ENCODE data around the gene DNAJC24.
A peak's percentile ranks its signal among the peaks of the same experiment; 100 is the strongest.

Gene DNAJC24

DNA sequence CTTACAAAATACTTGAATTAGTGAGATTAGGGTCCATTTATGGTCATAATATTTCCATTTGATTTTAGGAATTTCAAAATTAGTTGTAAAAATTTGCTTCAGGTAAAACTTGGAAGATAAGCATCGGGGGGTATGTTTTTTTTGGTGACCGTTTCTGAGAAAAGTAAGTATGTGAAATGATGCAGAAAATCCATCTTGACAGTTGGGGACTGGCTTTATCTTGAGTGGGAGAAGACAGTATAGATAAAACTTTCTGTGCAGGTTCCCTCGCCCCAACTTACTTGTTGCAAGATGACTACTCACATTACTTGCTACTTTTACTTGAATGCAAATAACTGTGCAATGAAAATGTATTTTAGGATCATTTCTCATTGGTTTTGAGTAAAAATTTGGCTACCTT, 49.5 kb downstream of the DNAJC24 start (continued):
- TF ChIP-seq ZNF423 (tag by site-specific recombination; IDR thresholded peaks at IDR 0.05) (no peak), ZBTB17 (tag by site-specific recombination; IDR thresholded peaks at IDR 0.05) (no peak), ZNF121 (tag by site-specific recombination; IDR thresholded peaks at IDR 0.05) (no peak), FEZF1 (tag by site-specific recombination; IDR thresholded peaks at IDR 0.05) (peak; percentile 69), ZNF610 (tag by site-specific recombination; IDR thresholded peaks at IDR 0.05; ENCODE audit: borderline replicate concordance) (no peak), MEIS1 (CRISPR knock-in tag; IDR thresholded peaks at IDR 0.05; ENCODE audit: borderline replicate concordance) (peak; percentile 49; the same call in 1 of the 2 replicates), ZNF843 (tag by site-specific recombination; IDR thresholded peaks at IDR 0.05) (peak; percentile 79; the same call in 1 of the 2 replicates)
- TF ChIP-seq, protein P1, sequence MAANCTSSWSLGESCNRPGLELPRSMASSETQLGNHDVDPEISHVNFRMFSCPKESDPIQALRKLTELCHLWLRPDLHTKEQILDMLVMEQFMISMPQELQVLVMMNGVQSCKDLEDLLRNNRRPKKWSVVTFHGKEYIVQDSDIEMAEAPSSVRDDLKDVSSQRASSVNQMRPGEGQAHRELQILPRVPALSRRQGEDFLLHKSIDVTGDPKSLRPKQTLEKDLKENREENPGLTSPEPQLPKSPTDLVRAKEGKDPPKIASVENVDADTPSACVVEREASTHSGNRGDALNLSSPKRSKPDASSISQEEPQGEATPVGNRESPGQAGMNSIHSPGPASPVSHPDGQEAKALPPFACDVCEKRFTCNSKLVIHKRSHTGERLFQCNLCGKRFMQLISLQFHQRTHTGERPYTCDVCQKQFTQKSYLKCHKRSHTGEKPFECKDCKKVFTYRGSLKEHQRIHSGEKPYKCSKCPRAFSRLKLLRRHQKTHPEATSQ (tag by site-specific recombination; IDR thresholded peaks at IDR 0.05): no peak
- TF ChIP-seq, protein P2, sequence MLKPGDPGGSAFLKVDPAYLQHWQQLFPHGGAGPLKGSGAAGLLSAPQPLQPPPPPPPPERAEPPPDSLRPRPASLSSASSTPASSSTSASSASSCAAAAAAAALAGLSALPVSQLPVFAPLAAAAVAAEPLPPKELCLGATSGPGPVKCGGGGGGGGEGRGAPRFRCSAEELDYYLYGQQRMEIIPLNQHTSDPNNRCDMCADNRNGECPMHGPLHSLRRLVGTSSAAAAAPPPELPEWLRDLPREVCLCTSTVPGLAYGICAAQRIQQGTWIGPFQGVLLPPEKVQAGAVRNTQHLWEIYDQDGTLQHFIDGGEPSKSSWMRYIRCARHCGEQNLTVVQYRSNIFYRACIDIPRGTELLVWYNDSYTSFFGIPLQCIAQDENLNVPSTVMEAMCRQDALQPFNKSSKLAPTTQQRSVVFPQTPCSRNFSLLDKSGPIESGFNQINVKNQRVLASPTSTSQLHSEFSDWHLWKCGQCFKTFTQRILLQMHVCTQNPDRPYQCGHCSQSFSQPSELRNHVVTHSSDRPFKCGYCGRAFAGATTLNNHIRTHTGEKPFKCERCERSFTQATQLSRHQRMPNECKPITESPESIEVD (tag by site-specific recombination; IDR thresholded peaks at IDR 0.05): peak; percentile 79
- TF ChIP-seq, protein P3, sequence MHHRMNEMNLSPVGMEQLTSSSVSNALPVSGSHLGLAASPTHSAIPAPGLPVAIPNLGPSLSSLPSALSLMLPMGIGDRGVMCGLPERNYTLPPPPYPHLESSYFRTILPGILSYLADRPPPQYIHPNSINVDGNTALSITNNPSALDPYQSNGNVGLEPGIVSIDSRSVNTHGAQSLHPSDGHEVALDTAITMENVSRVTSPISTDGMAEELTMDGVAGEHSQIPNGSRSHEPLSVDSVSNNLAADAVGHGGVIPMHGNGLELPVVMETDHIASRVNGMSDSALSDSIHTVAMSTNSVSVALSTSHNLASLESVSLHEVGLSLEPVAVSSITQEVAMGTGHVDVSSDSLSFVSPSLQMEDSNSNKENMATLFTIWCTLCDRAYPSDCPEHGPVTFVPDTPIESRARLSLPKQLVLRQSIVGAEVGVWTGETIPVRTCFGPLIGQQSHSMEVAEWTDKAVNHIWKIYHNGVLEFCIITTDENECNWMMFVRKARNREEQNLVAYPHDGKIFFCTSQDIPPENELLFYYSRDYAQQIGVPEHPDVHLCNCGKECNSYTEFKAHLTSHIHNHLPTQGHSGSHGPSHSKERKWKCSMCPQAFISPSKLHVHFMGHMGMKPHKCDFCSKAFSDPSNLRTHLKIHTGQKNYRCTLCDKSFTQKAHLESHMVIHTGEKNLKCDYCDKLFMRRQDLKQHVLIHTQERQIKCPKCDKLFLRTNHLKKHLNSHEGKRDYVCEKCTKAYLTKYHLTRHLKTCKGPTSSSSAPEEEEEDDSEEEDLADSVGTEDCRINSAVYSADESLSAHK (tag by site-specific recombination; IDR thresholded peaks at IDR 0.05): peak; percentile 61
- TF ChIP-seq, protein P4, sequence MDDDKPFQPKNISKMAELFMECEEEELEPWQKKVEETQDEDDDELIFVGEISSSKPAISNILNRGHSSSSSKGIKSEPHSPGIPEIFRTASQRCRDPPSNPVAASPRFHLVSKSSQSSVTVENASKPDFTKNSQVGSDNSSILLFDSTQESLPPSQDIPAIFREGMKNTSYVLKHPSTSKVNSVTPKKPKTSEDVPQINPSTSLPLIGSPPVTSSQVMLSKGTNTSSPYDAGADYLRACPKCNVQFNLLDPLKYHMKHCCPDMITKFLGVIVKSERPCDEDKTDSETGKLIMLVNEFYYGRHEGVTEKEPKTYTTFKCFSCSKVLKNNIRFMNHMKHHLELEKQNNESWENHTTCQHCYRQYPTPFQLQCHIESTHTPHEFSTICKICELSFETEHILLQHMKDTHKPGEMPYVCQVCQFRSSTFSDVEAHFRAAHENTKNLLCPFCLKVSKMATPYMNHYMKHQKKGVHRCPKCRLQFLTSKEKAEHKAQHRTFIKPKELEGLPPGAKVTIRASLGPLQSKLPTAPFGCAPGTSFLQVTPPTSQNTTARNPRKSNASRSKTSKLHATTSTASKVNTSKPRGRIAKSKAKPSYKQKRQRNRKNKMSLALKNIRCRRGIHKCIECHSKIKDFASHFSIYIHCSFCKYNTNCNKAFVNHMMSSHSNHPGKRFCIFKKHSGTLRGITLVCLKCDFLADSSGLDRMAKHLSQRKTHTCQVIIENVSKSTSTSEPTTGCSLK (tag by site-specific recombination; IDR thresholded peaks at IDR 0.05): no peak

DNA sequence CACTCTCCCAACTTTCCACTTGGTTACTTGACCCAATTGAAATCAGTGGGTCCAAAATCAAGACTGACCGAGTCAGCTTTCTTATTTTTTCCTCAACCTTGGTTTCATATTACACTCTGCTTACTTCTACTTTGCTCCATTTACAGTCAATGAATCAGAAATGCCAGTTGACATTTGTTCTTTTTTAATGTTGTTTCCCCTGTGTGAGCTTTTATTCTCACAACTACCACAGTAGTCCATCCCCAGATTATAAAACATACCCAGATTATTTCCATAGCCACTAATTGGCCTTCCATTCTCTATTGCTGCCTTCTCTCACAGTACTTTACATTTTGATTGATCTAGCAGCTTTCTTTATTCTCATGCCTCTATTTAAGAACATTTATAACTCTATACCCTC, 50.0 kb downstream of the DNAJC24 start:
- Histone ChIP-seq H3K4me3 (ENCODE audit: low read depth, low read length) (no peak overlapping the region), H3K27ac (ENCODE audit: extremely low read depth, low read depth, low read length) (no peak overlapping the region), H3K9me3 (ENCODE audit: control insufficient read depth, insufficient read depth, low read depth, low read length) (no peaks in the 10 kb centered on the region), H3K4me1 (ENCODE audit: control insufficient read depth, insufficient read depth, low read length) (peaks cover 3% of the 10 kb centered on the region; the same call in 1 of the 2 replicates), H3K36me3 (ENCODE audit: control insufficient read depth in 2 of 2, insufficient read depth in 1 of 2, low read length in 2 of 2) (no peaks in the 10 kb centered on the region)
- CTCF ChIA-PET: interaction anchor here (0.6 to 0.7 kb wide), 2 partner anchors 10 to 316 kb away, joined by 3 read pairs; no protein-coding TSS in a partner anchor
- TF ChIP-seq ZNF658 (tag by site-specific recombination; IDR thresholded peaks at IDR 0.05) (no peak), ZNF529 (tag by site-specific recombination; IDR thresholded peaks at IDR 0.05; ENCODE audit: insufficient replicate concordance) (no peak), TRIM28 (IDR thresholded peaks at IDR 0.05; ENCODE audit: borderline replicate concordance, low read length) (no peak), ZNF785 (tag by site-specific recombination; IDR thresholded peaks at IDR 0.05) (no peak), ZNF548 (tag by site-specific recombination; IDR thresholded peaks at IDR 0.05) (no peak), ZEB2 (tag by site-specific recombination; IDR thresholded peaks at IDR 0.05) (no peak), ZNF623 (tag by site-specific recombination; IDR thresholded peaks at IDR 0.05) (no peak), ZNF132 (tag by site-specific recombination; IDR thresholded peaks at IDR 0.05; ENCODE audit: borderline replicate concordance) (no peak), ZNF792 (tag by site-specific recombination; IDR thresholded peaks at IDR 0.05) (no peak), GLI2 (tag by site-specific recombination; IDR thresholded peaks at IDR 0.05; ENCODE audit: borderline replicate concordance, low read depth) (no peak), ZNF140 (tag by site-specific recombination; IDR thresholded peaks at IDR 0.05) (no peak), ZNF610 (tag by site-specific recombination; IDR thresholded peaks at IDR 0.05; ENCODE audit: borderline replicate concordance) (no peak), OSR2 (tag by site-specific recombination; IDR thresholded peaks at IDR 0.05) (peak; percentile 80), ZNF16 (tag by site-specific recombination; IDR thresholded peaks at IDR 0.05; ENCODE audit: low read depth) (no peak), ZIC2 (tag by site-specific recombination; IDR thresholded peaks at IDR 0.05) (no peak), FEZF1 (tag by site-specific recombination; IDR thresholded peaks at IDR 0.05) (peak; percentile 52; the same call in 1 of the 2 replicates), ZNF585B (tag by site-specific recombination; IDR thresholded peaks at IDR 0.05) (no peak)
- POLR2A ChIA-PET: no interaction called here
